ENCODE data around the gene KAT8.
A peak's percentile ranks its signal among the peaks of the same experiment; 100 is the strongest.

The KAT8 gene

DNA sequence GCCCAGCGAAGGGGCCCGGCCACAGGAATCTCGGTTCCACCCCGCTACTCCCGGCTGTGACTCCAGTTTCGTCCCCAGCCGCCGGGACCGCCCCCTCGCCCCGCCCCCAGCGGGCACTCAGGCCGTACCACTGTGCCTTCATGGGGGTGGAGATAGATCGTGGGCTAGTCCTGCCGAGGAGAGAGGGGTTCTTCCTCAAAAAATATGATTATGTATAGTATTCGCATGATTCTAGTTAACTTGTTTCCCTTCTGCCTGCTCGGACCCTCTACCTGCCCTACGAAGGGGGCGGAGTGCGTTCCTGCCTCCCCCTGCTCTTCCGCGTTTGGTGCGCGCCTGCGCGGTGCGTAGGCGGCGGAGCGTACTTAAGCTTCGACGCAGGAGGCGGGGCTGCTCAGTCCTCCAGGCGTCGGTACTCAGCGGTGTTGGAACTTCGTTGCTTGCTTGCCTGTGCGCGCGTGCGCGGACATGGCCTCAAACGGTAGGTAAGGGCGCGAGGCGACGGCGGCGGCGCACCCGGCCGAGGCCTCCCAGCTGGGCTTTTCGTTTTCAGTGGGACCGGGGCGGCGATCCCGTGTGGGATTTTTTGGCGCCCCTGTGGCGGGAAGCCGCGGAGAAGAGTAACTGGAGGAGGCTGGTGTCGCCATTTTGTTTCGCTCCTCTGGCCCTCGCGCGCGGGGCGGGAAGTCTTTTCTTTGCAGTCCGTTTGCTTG, 62.4 kb downstream of the KAT8 start, which contains the start of gene FUS:
Gene FUS, plus strand, starts transcription at position 393 of the 713 bp plus-strand sequence. Its CDS starts 76 bp downstream, at position 469.
- peak within 1 kb of the TSS; percentile 65 for H3K4me3 ChIP-seq (ENCODE audit: low read length)
- peak; percentile 88 for DNase-seq (ENCODE audit: low read depth, low spot score)

All from Jurkat, Clone E6-1 (cell line).